ENCODE measurements around the gene C10orf67.
A peak's percentile ranks its signal among the peaks of the same experiment; 100 is the strongest.
"Not testable (repeated sequence)": the region's sequence is repeated elsewhere in the genome, so short reads cannot be mapped to it uniquely, and the experiment has no call there.

The C10orf67 gene

DNA sequence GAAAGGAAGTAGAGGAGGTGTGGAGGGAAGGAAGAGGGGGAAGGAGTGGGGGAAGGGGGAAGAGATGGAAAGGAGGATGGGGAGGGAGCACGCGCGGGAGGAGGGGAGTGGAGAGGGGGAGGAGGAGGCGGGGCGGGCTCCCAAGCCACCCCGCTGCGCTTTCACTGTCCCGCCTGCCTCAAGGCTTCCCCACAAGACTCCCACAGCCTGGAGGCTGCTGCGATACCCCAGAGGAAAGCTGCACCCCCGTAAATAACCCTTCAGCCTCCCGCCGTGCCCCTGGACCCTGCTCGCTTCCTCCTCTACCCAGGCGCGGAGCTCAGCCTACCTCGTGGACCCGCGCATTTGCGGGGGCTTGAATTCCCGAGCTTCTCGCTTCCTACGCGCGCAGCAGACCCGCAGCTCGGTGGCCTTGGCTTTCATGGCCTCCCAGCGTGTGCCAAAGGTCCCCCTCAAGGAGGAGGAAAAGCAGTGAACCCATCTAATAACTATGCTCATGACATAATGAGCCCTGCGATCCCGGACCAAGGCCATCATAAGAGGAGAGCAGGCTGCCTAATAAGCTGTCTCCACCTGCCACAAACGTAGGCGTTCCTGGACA lies at the start of gene C10orf67:
TSS of gene C10orf67 (minus strand) at position 557 of the 601 bp plus-strand sequence. CDS start at position 534, 23 bp downstream.
- DNase-seq (ENCODE audit: low read depth, low spot score), result no peak

DNA sequence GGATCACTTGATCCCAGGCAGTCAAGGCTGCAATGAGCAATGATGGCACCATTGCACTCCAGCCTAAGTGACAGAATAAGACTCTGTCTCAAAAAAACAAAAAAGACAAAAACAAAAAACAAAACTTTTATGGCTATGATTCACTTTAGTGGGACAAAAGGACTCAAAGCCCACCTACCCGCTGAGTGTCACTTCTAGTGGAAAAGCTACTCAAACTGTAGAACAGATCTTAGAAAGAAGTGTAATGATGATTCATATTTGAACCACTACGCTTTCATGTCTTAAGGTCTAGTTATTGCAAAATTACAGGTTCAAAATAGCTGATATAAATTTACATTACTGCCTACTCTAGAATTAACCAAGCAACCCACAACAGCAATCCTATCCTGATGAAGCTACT lies 47.2 kb upstream of the C10orf67 start:
- no peak for DNase-seq (ENCODE audit: low read depth, low spot score)

DNA sequence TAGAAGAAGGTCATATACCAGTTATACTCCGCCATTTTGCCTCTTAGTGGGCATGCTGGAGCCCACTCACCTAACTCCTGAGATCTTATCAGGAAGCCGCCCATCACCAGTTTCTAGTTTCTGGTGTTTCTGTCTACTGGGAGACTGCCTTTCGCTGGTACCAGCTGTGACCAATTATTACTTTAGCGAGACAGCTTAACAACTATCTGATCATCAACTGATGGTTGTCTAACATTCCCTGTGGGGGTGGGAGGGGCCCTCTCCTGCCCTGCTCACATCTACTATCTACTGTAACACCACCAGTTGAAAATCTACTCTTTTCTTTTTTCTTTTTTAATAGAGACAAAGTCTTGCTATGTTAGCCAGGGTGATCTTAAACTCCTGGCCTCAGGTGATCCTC lies 46.2 kb upstream of the C10orf67 start:
- no peak for DNase-seq (ENCODE audit: low read depth, low spot score)

DNA sequence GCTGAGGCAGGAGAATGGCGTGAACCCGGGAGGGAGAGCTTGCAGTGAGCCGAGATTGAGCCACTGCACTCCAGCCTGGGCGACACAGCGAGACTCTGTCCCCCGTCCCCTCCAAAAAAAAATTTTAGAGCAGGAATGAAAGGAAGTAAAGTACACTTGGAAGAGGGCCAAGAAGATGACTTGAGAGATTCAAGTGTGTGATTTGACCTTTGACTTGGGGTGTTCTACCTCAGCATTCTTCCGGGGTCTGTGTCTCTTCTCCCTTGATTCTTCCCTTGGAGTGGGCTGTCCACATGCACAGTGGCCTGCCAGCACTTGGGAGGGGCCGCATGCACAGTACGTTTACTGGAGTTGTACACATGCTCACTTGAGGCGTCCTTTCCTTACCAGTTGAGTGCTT lies 45.8 kb upstream of the C10orf67 start:
- not testable (repeated sequence) for DNase-seq (ENCODE audit: low read depth, low spot score)

DNA sequence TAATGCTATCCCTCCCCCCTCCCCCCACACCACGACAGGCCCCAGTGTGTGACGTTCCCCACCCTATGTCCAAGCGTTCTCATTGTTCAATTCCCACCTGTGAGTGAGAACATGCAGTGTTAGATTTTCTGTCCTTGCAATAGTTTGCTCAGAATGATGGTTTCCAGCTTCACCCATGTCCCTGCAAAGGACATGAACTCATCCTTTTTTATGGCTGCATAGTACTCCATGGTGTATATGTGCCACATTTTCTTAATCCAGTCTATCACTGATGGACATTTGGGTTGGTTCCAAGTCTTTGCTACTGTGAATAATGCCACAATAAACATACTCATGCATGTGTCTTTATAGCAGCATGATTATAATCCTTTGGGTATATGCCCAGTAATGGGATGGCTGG lies 42.9 kb upstream of the C10orf67 start:
- DNase-seq (ENCODE audit: low read depth, low spot score), result not testable (repeated sequence)

DNA sequence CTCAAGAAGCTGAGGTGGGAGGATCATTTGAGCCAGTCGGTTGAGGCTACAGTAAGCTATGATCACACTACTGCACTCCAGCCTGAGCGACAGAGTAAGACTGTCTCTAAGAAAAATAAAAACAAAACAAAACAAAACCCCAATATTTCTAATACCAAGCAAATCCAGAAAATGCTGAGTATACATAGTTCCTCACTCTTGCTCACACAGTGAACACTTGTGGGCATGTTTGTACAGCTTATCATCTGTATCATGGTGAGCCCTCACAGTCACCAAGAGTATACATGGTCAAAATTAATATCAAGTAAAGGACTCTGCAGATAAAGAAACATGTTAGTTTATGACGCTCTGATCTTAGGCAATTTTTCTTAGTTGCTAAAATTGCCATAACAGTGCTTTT lies 41.5 kb upstream of the C10orf67 start:
- no peak for DNase-seq (ENCODE audit: low read depth, low spot score)

DNA sequence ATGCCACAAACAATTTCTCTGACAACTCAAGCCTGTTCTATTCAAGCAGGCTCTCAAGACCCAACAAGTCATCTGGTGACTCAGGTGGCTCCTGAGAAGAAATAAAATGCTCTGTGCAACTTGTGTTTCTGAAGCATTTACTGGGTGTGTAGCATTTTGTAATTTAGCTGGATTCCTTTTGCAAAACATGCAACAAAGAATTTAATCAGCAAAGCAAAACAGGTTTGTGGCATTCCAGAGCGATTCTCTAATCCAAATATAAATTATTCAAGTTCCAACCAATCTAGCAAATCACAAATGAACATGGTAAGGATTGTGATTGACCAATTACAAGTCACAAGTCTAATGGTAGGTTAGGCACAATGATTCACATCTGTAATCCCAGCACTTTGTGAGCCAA lies 39.8 kb upstream of the C10orf67 start:
- DNase-seq (ENCODE audit: low read depth, low spot score), result no peak

DNA sequence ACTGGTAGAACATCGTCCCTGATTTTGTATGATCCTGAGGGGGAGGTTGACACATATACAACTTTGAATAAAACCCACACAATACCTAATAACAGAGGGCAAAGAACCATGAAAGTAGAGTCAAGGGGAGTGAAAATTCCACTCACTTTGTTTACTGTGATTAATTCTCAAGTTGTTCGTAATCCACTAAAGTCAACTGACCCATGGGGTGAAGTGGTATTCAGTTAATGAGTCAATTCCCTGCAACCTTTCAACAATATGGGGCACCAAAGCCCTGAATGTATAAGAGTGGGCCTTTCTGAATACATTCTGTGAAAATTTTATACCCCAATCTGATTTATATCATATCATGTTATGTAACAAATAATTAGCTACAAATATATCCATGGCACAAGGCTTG lies 39.0 kb upstream of the C10orf67 start:
- no peak for DNase-seq (ENCODE audit: low read depth, low spot score)

DNA sequence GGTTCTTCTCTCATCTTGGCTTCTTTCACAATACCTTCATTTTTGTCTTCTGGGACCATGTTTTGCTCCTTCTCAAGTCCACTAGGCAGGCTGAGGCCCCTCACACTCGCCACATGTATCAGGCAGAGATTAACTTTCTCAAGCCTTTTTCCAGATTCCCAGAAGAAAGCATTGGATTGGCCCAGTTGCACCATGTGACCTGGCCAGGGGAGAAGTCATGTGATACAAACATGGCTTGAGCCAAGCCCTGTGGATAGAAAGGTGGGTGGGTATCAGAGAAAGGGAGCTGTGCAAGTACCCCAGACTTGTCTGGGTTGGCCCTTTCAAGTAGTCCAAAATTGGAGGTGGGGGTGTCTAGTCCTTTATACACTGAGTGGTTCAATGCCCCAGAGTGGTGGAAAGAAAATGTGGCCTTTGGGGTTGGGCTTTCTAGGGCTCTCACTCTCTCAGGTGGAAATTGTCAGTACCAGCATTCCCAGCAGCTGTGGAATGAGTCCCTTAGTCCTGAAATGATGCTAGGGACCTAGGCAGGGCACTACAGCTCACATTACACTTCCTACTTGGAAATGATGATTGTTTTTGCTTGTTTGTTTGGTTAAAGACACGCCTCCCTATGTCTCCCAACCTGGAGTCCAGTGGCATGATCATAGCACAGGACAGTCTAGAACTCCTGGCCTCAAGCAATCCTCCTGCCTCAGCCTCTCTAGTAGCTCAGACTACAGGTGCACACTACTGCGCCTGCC lies 36.9 kb upstream of the C10orf67 start:
- DNase-seq (ENCODE audit: low read depth, low spot score), result no peak

DNA sequence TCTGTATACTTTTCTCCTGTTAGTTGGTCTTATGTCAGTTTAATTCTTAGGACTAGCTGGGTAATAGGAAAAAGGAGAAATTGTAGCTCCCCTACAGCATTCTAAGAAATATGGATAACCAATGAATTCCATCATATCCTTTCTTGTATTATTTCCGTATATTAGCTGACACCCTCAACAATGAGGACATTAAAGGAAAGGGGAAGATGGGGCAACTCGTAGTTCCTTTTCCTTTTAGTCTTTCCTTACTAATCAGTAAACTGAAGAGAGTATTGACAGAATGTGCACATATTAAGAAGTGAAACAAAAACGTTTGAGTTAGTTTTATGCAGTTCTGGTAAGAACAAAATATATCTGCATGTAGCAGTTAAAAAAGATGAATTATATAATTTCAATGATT lies 35.1 kb upstream of the C10orf67 start:
- no peak for DNase-seq (ENCODE audit: low read depth, low spot score)

DNA sequence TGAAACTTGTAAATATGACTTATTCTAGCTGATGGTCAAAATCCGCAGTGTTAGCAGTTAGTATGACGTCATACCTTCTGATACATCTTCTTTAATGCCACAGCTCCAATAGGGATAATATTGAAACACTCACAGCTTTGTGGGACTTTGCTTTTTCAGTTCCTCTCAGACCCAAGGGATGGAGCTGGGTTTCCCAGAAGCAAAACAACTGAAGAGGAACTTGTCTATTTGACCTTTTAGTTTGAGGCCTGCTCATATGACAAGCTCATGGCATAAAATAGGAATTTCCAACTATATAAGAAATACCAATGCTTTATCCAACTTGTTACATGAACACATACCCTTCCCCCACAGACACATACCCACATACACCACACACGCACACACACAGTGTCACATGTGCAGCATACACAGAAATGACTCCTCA lies 31.6 kb upstream of the C10orf67 start:
- DNase-seq (ENCODE audit: low read depth, low spot score), result no peak

DNA sequence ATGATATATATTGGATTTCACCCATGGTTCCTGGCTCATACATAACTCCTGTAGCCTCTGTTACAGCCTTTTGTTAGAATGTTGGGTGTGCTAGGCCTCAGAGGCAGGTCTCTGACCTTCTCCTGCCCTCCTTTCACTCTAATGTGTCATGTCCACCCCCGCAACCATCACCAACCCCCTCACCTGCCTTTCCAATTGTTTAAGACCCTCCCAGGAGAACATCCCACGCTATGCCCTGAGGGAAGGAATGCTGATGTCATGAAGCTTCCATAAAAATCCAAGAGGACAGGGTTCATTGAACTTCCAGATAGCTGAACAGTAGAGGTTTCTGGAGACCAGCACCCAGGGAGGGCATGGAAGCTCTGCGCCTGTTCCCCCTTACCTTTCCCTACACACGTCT lies 30.8 kb upstream of the C10orf67 start:
- DNase-seq (ENCODE audit: low read depth, low spot score), result no peak

DNA sequence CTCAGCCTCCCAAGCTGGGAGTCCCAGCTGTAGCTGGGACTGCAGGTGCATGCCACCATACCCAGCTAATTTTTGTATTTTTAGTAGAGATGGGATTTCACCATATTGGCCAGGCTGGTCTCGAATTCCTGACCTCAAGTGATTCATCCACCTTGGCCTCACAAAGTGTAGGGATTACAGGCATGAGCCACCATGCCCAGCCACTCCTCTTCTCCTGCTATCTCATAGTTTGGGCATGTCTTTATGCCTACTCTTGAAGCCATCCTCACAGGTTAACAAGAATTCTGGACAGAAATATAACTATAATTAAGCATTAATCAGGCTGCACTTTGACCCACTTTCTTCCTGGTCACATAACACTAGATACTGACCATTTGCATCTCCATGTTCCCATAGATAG lies 28.6 kb upstream of the C10orf67 start:
- DNase-seq (ENCODE audit: low read depth, low spot score), result no peak

DNA sequence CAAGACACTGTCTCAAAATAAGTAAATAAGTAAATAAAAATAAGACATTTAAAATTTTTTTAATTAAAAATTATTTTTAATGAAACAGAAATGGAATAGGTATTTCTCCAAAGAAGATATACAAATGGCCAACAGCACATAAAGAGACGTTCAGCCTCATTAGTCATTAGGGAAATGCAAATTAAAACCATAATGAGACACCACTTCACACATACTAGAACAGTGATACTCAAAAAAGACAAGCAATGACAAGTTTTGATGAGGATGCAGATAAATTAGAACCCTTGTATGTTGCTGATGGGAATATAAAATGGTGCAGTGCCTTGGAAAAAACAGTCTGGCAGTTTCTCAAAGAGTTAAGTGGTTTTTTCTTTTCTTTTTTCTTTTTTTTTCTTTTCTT lies 26.5 kb upstream of the C10orf67 start:
- no peak for DNase-seq (ENCODE audit: low read depth, low spot score)

DNA sequence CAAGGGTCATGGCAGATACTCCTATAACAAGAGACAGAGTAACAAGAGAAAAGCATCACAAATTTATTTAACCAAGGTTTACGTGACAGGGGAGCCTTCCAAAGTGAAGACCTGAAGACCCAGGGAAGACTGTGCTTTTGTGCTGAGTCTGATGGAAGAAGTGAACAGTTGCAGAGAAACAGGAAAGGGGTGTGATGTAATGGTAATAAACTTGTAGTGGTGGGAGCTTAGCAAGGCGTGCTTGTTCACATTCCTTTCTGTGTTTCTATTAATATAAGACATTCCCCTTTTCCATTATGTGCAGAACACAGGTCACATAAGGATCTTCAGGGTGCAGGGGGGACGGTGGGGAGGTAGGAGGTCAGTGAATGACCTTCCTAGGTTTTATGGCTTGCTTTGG lies 25.5 kb upstream of the C10orf67 start:
- no peak for DNase-seq (ENCODE audit: low read depth, low spot score)

DNA sequence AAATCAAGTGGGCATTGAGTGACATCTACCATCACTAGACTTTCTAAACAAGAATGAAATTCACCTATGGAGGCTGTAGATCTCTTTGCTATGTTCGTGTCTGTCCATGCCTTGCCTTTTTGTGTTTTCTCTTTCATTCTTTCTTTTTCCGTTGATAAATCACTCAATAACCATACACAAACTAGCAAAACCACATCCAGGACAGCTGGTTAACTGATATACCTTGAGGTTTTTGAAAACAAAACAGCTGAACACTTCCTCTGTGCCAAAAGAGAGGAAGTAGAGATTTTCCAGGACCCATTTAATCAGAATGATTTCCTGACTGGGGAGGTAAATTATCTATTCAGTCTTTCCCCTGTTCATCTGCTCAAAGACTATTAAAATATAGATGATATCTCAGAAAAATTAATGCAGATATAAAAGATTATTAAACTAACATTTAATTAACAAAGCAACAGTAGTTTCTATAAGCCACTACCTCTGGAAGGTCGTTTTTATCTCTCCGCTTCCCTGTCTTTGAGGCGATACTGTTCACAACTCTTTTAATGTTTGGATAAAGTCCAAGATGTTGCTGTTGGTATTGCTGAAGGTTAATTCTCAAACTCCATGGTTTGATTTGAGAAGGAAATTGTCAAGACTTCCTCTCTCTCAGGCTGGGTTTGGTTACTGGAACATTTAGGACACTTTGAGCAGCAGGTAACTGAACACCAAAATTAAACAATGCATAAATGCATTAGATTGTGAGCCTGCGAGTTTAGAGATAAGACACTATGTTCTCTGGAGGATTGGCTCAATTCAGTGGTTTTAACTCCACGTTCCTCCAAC lies 24.4 kb upstream of the C10orf67 start:
- no peak for DNase-seq (ENCODE audit: low read depth, low spot score)

DNA sequence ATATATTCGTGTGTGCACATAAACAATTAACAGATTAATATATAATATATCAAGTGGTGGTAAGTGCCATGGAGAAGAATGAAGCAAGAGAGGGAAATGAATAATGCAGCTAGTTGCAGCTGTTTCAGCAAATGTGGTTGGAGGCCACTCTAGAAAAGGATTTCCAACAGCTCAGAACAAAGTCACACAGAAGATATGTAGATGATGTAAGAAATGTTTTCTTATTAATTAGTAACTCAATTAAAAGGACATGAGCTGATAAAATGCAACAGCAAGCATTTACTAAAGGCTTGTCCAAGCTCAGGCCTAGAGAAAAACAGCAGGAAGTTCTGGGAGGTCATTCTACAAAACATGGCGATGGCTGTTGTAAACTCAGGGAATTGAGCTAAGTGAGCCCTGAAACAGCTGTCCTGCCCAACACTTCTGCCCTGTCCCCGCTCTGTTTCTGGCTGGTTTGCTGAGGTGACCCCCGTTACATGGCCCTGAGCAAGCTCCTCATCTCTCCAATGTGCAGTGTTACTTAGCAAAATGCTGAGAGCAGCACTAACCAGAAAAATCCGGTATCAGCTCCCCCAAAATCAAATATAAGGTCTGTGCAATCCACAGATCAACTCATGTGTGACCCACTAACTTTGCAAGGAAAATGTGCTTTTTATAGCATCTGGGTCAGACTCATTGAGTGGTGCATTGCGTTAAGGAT lies 23.4 kb upstream of the C10orf67 start:
- no peak for DNase-seq (ENCODE audit: low read depth, low spot score)

DNA sequence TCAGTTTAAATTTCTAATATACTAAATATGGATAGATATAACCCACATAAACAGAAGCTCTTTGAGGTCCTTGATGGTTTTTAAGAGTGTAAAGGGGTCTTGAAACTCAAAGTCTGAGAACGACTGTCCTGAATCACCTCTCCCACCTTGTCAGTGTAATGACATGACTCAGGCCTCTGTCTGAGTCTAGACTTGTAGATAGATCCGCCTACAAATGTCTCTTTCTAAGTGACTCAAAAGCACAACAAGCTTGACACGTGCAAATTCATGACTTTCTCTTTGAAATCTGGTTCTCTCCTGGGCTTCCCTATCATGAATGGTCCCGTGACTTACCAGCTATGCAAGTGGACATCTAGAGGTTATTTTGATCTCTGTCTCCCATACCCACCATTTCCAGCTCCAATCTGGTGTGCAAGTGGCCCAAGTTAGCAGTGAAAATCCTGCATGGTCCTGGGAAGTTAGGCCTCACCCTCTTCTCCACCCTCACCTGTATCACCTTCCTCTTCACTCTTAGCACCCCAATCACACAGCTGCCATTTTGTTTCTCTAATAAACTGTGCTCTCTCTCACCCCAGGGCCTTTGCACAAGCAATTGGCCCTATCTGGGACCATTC lies 20.9 kb upstream of the C10orf67 start:
- DNase-seq (ENCODE audit: low read depth, low spot score), result not testable (repeated sequence)

DNA sequence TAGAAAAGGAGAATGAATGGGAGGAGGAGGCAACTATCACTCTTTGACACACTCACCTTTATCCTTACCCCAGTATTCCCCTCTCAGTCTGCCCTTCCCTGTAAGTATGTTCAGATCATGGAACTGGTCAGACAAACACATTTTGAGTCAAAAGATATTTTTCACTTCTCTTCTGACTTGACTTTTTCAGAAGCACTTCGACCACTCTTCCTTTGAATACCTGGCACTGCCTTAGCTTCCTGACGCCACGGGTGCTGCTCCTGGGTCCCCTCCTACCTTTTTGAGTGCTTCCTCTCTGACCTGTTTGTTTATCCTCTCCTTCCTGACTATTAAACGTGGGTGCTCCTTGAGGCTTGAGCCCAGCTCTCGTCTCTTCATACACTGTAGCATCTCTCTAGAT lies 19.8 kb upstream of the C10orf67 start:
- no peak for DNase-seq (ENCODE audit: low read depth, low spot score)

DNA sequence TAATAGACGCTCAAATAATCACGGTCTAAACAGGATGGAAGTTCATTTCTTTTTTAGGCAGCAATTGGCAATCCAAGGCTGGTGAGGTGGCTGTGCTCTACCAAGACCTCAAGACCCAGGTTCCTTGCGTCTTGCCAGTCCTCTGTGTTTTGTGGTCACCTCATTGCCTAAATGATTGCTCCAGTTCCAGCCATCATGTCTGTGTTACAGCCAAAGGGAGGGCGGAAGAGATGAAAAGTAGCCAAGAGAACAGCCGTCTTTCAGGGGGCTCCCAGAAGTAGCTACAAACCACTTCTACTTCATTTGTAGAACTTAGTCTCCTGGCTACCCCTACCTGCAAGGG lies 19.2 kb upstream of the C10orf67 start:
- no peak for DNase-seq (ENCODE audit: low read depth, low spot score)

DNA sequence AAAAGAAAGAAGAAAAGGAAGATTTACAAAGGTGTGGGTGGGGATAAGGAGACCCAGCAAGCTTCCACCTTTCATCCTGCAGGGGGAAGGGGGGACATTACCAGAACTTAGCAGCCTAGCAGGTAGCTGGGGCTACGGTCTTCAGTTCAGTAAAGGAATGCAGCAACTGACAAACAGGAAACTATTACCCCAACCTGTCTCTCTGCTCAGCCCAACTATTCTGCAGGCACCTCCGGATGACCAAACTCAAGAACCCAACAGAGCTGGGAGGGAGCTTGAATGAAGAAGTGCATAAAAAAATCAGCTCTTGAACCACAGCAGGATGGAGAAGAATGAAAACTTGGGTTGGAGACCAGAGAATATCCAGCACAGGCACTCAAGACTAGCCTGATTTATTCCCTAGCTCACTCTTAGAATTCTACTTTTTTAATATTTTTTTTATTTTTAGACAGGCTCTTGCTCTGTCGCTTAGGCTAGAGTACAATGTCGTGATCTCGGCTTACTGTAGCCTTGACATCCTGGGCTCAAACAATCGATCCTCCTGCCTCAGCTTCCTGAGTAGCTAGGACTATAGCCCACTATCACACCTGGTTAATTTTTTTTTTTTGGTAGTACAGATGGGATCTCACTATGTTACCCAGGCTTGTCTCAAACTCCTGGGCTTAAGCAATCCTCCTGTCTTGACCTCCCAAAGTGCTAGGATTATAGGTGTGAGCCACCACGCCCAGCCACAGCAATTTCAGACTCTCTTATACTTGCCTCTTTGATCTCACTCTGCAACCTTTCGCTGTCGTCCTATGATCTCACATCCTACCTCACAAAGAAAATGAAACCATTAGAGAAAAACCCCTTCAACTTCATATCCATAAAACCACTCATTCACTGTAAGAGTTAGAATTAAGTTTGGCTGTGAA lies 18.5 kb upstream of the C10orf67 start:
- peak; percentile 12 for DNase-seq (ENCODE audit: low read depth, low spot score)
